Neural cell (in vitro differentiated cells): ENCODE results near the gene OLFM1. TPM values are rescaled to one million over a fixed set of nuclear protein-coding genes. Genes with fewer than 3 reads are reported as not detected.

Source experiments
- H2AFZ ChIP-seq: fragments of 200-600, 300-800 bp; sonication (generic), shearing (Covaris generic); 2 replicates; pipeline ENCODE4 v1.6.0; 2014; ENCODE audit warnings: low read depth, mild to moderate bottlenecking, antibody characterized with exemption, low read length, moderate library complexity
- H3F3A ChIP-seq: fragments of 200-600 bp; shearing (Covaris generic); 2 replicates; pipeline ENCODE4 v1.6.1; 2016; ENCODE audit warnings: mild to moderate bottlenecking, moderate library complexity, mixed read lengths, antibody characterized with exemption, low read length; ENCODE audit not compliant: insufficient read depth, poor library complexity, severe bottlenecking
- H3K27ac ChIP-seq: fragments of 200-600, 300-800 bp; sonication (generic), shearing (Covaris generic); 2 replicates; pipeline ENCODE4 v1.5.1; 2014; ENCODE audit warnings: mild to moderate bottlenecking, low read length, moderate library complexity
- H3K27me3 ChIP-seq: fragments of 300-800, 200-600 bp; sonication (generic), shearing (Covaris generic); 2 replicates; pipeline ENCODE4 v1.6.0; 2014; ENCODE audit warnings: mild to moderate bottlenecking, low read depth, low read length, moderate library complexity; ENCODE audit not compliant: insufficient read depth
- H3K36me3 ChIP-seq: fragments of 300-800, 200-600 bp; sonication (generic), shearing (Covaris generic); 2 replicates; pipeline ENCODE4 v1.5.1; 2014; ENCODE audit warnings: mild to moderate bottlenecking, antibody characterized with exemption, low read length, moderate library complexity; ENCODE audit not compliant: insufficient read depth
- H3K4me2 ChIP-seq: fragments of 300-800, 200-600 bp; sonication (generic), shearing (Covaris generic); 2 replicates; pipeline ENCODE4 v1.6.0; 2014; ENCODE audit warnings: mild to moderate bottlenecking, low read length
- H3K4me3 ChIP-seq: fragments of 300-800, 200-600 bp; sonication (generic), shearing (Covaris generic); 2 replicates; pipeline ENCODE4 v1.5.1; 2014; ENCODE audit warnings: mild to moderate bottlenecking, low read length, moderate library complexity
- H3K79me2 ChIP-seq: fragments of 200-600 bp; shearing (Covaris generic); replicated peaks from 2 replicates; pipeline ENCODE4 v1.6.0; 2014; ENCODE audit warnings: mild to moderate bottlenecking, low read length, moderate library complexity; ENCODE audit not compliant: insufficient read depth
- H3K9ac ChIP-seq: fragments of 300-800, 200-600 bp; sonication (generic), shearing (Covaris generic); 2 replicates; pipeline ENCODE4 v1.6.1; 2016; ENCODE audit warnings: mild to moderate bottlenecking, low read length, mixed read lengths
- H3K9me2 ChIP-seq: fragments of 200-600 bp; shearing (Covaris generic); 2 replicates; pipeline ENCODE4 v1.6.1; 2016; ENCODE audit warnings: mild to moderate bottlenecking, low read length, mixed read lengths; ENCODE audit not compliant: insufficient read depth
- H3K9me3 ChIP-seq: fragments of 200-600, 300-800 bp; sonication (generic), shearing (Covaris generic); 2 replicates; pipeline ENCODE4 v1.6.1; 2016; ENCODE audit warnings: mild to moderate bottlenecking, mixed run types, low read length, moderate library complexity, mixed read lengths
- H4K20me1 ChIP-seq: fragments of 200-600 bp; shearing (Covaris generic); 2 replicates; pipeline ENCODE4 v1.6.1; 2016; ENCODE audit warnings: mild to moderate bottlenecking, mixed run types; ENCODE audit not compliant: insufficient read depth
- EP300 ChIP-seq: fragments of 450-650 bp; conservative IDR thresholded peaks from 2 replicates; pipeline ENCODE4 v1.6.1; 2014; ENCODE audit warnings: antibody characterized with exemption, mild to moderate bottlenecking, moderate library complexity; ENCODE audit not compliant: poor library complexity, severe bottlenecking
- EZH2 ChIP-seq: fragments of 200-600, 300-800 bp; shearing (Covaris generic), sonication (generic); IDR thresholded peaks from 2 replicates; pipeline ENCODE4 v1.6.1; 2014; ENCODE audit warnings: antibody characterized with exemption, low read length, borderline replicate concordance, mild to moderate bottlenecking; ENCODE audit not compliant: insufficient read depth, poor library complexity, severe bottlenecking
- MXI1 ChIP-seq: fragments of 450-650 bp; conservative IDR thresholded peaks from 2 replicates; pipeline ENCODE4 v1.6.1; 2014; ENCODE audit warnings: antibody characterized with exemption, mild to moderate bottlenecking; ENCODE audit not compliant: poor library complexity, severe bottlenecking
- POLR2AphosphoS5 ChIP-seq: IDR thresholded peaks from 2 replicates; pipeline ENCODE4 v1.6.1; 2012
- RAD21 ChIP-seq: fragments of 450-650 bp; conservative IDR thresholded peaks from 2 replicates; pipeline ENCODE4 v1.6.1; 2014; ENCODE audit warnings: antibody characterized with exemption, mild to moderate bottlenecking, moderate library complexity
- SMC3 ChIP-seq: fragments of 450-650 bp; conservative IDR thresholded peaks from 2 replicates; pipeline ENCODE4 v1.6.1; 2014; ENCODE audit warnings: antibody characterized with exemption, mild to moderate bottlenecking, moderate library complexity; ENCODE audit not compliant: poor library complexity
- TAF1 ChIP-seq: IDR thresholded peaks from 2 replicates; pipeline ENCODE4 v1.6.1; 2012; ENCODE audit warnings: low read depth
- polyA plus RNA-seq: library from polyadenylated mRNA; depleted of rRNA; stranded (reverse); fragments of >200 nt; gene quantifications from 2 replicates; pipeline ENCODE4 v1.2.3, GENCODE V29; 2014
- TF ChIP-seq, protein P1 (sequence below): fragments of 450-650 bp; IDR thresholded peaks from 2 replicates; pipeline ENCODE4 v1.5.1; 2014; ENCODE audit warnings: antibody characterized with exemption, mild to moderate bottlenecking, moderate library complexity; ENCODE audit not compliant: poor library complexity, severe bottlenecking
- TF ChIP-seq, protein P2 (sequence below): IDR thresholded peaks from 2 replicates; pipeline ENCODE4 v1.6.1; 2012; ENCODE audit warnings: borderline replicate concordance

Gene OLFM1
- polyA plus RNA-seq, 1 donor from 2014 or later: 102 TPM

DNA sequence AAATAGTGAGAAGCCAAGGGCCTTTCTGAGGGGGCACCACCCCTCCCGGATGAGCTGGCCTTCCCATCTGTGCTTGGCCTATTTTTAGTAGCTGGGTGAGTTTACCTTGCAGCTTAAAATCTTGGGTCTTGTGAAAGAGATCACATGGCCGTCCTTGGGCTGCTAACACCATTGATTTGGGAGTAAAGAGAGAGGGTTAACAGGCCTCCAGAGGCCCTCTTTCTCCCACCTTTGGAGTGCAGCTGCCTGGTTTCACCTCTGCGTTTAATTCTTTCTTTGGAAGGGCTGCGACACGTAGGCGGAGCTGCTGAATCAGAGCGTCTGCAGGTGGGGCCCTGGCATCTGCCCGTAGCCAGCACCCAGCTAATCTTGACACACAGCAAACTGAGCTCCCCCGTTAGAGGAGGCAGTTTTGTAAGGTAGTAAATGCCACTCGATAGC lies 12.8 kb downstream of the OLFM1 start:
- no peak overlapping the region for H3K27ac ChIP-seq
- H3K4me3 ChIP-seq: no peak overlapping the region
- H3K4me2 ChIP-seq: no peak overlapping the region
- no peaks in the 10 kb centered on the region for H3K79me2 ChIP-seq
- H3F3A ChIP-seq: no peaks in the 10 kb centered on the region
- TF ChIP-seq, protein P1, sequence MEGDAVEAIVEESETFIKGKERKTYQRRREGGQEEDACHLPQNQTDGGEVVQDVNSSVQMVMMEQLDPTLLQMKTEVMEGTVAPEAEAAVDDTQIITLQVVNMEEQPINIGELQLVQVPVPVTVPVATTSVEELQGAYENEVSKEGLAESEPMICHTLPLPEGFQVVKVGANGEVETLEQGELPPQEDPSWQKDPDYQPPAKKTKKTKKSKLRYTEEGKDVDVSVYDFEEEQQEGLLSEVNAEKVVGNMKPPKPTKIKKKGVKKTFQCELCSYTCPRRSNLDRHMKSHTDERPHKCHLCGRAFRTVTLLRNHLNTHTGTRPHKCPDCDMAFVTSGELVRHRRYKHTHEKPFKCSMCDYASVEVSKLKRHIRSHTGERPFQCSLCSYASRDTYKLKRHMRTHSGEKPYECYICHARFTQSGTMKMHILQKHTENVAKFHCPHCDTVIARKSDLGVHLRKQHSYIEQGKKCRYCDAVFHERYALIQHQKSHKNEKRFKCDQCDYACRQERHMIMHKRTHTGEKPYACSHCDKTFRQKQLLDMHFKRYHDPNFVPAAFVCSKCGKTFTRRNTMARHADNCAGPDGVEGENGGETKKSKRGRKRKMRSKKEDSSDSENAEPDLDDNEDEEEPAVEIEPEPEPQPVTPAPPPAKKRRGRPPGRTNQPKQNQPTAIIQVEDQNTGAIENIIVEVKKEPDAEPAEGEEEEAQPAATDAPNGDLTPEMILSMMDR: no peak
- TF ChIP-seq RAD21 (no peak), MXI1 (no peak), TAF1 (no peak), POLR2AphosphoS5 (no peak), EZH2 (no peak), EP300 (no peak), SMC3 (no peak)
- TF ChIP-seq, protein P2, sequence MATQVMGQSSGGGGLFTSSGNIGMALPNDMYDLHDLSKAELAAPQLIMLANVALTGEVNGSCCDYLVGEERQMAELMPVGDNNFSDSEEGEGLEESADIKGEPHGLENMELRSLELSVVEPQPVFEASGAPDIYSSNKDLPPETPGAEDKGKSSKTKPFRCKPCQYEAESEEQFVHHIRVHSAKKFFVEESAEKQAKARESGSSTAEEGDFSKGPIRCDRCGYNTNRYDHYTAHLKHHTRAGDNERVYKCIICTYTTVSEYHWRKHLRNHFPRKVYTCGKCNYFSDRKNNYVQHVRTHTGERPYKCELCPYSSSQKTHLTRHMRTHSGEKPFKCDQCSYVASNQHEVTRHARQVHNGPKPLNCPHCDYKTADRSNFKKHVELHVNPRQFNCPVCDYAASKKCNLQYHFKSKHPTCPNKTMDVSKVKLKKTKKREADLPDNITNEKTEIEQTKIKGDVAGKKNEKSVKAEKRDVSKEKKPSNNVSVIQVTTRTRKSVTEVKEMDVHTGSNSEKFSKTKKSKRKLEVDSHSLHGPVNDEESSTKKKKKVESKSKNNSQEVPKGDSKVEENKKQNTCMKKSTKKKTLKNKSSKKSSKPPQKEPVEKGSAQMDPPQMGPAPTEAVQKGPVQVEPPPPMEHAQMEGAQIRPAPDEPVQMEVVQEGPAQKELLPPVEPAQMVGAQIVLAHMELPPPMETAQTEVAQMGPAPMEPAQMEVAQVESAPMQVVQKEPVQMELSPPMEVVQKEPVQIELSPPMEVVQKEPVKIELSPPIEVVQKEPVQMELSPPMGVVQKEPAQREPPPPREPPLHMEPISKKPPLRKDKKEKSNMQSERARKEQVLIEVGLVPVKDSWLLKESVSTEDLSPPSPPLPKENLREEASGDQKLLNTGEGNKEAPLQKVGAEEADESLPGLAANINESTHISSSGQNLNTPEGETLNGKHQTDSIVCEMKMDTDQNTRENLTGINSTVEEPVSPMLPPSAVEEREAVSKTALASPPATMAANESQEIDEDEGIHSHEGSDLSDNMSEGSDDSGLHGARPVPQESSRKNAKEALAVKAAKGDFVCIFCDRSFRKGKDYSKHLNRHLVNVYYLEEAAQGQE: no peak
- H3K9me2 ChIP-seq: no peaks in the 10 kb centered on the region
- no peak overlapping the region for H2AFZ ChIP-seq
- H3K9me3 ChIP-seq: no peaks in the 10 kb centered on the region
- no peaks in the 10 kb centered on the region for H3K36me3 ChIP-seq
- no peaks in the 10 kb centered on the region for H3K27me3 ChIP-seq
- no peak overlapping the region for H3K9ac ChIP-seq
- no peaks in the 10 kb centered on the region for H4K20me1 ChIP-seq

DNA sequence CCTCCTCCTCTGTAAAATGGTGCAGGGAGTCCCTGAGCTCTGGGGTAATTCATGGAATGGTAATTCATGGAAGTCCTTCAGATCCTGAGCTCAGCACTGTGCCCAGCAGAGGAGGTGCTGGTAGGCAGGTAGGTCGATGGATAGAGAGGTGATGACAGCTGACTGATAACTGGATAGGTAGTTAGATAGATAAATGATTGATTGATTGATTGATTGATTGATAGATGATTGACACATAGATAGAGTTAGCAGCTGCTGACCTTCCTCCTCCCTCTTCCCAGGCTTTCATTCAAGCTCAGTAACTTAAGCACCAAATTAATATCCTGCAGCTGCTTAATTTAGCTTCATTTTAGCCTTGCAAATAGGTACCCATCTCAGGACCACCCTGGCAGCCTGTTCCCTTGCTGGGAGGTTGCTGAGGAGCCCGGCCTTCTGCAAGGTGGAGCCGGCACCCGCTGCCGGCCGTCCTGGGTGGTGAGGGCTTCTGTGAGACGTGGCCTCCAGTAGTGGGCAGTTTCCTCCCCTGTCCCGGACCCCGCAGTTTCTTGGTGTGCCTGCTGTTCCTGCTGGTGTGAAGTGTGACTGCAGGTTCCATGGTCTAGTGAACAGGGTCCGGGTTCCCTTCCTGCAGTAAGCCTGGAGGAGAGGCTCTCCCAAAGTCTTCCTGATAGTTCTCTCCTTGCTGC lies 13.4 kb downstream of the OLFM1 start:
- Histone ChIP-seq H3K9me2 (no peaks in the 10 kb centered on the region), H3K4me3 (no peak overlapping the region), H3K27me3 (no peaks in the 10 kb centered on the region), H3K9me3 (no peaks in the 10 kb centered on the region), H3K36me3 (no peaks in the 10 kb centered on the region), H2AFZ (no peak overlapping the region), H3F3A (no peaks in the 10 kb centered on the region), H4K20me1 (no peaks in the 10 kb centered on the region), H3K79me2 (no peaks in the 10 kb centered on the region), H3K27ac (no peak overlapping the region), H3K4me2 (no peak overlapping the region), H3K9ac (no peak overlapping the region)
- TF ChIP-seq EP300 (peak; percentile 75), EZH2 (no peak), SMC3 (no peak)
- TF ChIP-seq, protein P2: no peak
